DND-41 (cell line): Measurements from ENCODE around the gene ACSS1.

Experiments used
- CTCF ChIP-seq: IDR thresholded peaks from 2 replicates; pipeline ENCODE4 v1.5.1; 2012; ENCODE audit warnings: borderline replicate concordance, low read length, moderate library complexity, mild to moderate bottlenecking; ENCODE audit not compliant: poor library complexity, severe bottlenecking; ENCODE audit errors: extremely low read depth
- EZH2 ChIP-seq: IDR thresholded peaks from 3 replicates; pipeline ENCODE4 v1.6.1; 2012; ENCODE audit warnings: borderline replicate concordance, low read depth, mild to moderate bottlenecking, moderate library complexity, low read length, inconsistent platforms; ENCODE audit not compliant: severe bottlenecking

GRCh38 chr20:24959591-24960301 lies 98.2 kb downstream of the ACSS1 start:
- TF ChIP-seq EZH2 (no peak), CTCF (no peak)
